Tibial nerve (tissue), 3 donors: ENCODE results near the gene FAM76B.

ENCODE experiments used
- POLR2A ChIP-seq, 2 donors: fragments of 450-650 bp; IDR thresholded peaks; one replicate each; pipeline ENCODE4 v1.6.1; 2017; ENCODE audit warnings: antibody characterized with exemption in 2 of 2, mild to moderate bottlenecking in 2 of 2, moderate library complexity in 2 of 2
- TF ChIP-seq, protein P1 (sequence below), 5 experiments: fragments of 200-600 bp in 3 of 5; fragments of 450-650 bp in 2 of 5; sonication (generic) in 3 of 5; IDR thresholded peaks; one replicate each; pipeline ENCODE4 v1.5.1; 2016 to 2019; ENCODE audit warnings: antibody characterized with exemption in 5 of 5, mild to moderate bottlenecking in 3 of 5, moderate library complexity in 2 of 5

DNA sequence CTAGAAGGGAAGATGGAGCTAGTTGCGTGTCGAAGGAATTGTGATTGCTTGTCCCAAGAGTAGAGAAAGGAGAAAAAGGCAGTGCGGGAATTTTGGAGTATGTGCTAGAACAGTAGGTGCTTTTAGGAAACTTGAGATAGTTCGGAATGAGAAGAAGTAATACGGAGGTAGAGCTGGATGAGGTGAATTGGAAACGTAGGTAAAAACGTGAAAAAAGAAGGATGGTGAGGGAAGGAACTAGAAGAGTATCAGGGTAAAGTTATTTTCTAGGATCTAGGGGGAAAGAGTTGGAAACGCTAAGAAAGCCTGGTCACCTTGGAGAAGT is 2.1 kb upstream of the FAM76B start:
- TF ChIP-seq, protein P1, sequence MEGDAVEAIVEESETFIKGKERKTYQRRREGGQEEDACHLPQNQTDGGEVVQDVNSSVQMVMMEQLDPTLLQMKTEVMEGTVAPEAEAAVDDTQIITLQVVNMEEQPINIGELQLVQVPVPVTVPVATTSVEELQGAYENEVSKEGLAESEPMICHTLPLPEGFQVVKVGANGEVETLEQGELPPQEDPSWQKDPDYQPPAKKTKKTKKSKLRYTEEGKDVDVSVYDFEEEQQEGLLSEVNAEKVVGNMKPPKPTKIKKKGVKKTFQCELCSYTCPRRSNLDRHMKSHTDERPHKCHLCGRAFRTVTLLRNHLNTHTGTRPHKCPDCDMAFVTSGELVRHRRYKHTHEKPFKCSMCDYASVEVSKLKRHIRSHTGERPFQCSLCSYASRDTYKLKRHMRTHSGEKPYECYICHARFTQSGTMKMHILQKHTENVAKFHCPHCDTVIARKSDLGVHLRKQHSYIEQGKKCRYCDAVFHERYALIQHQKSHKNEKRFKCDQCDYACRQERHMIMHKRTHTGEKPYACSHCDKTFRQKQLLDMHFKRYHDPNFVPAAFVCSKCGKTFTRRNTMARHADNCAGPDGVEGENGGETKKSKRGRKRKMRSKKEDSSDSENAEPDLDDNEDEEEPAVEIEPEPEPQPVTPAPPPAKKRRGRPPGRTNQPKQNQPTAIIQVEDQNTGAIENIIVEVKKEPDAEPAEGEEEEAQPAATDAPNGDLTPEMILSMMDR (IDR thresholded peaks at IDR 0.05), result no peak
- no peak for TF ChIP-seq POLR2A (IDR thresholded peaks at IDR 0.05)
